GM12878 (cell line): ENCODE data around the gene PPFIA4.

Experiments used
- CTCF ChIP-seq, 3 experiments: IDR thresholded peaks in 2 of 3; conservative IDR thresholded peaks in 1 of 3; 2 replicates each; pipeline ENCODE4 v1.5.1; 2011; ENCODE audit warnings: low read depth in 3 of 3, low read length in 3 of 3, mild to moderate bottlenecking in 3 of 3, control low read depth in 2 of 3, moderate library complexity in 2 of 3, inconsistent platforms in 1 of 3, mixed read lengths in 1 of 3; ENCODE audit not compliant: control insufficient read depth in 2 of 3, insufficient read depth in 1 of 3; ENCODE audit errors: extremely low read depth in 1 of 3
- EZH2 ChIP-seq: IDR thresholded peaks from 2 replicates; pipeline ENCODE4 v1.6.1; 2012; ENCODE audit warnings: low read depth, mild to moderate bottlenecking, control low read depth, inconsistent platforms, low read length, borderline replicate concordance; ENCODE audit not compliant: control insufficient read depth
- GABPA ChIP-seq: IDR thresholded peaks from 2 replicates; pipeline ENCODE4 v1.6.1; 2014; ENCODE audit warnings: antibody characterized with exemption, low read depth, mild to moderate bottlenecking, inconsistent platforms
- JUND ChIP-seq: IDR thresholded peaks from 2 replicates; pipeline ENCODE4 v1.6.1; 2012; ENCODE audit warnings: low read depth, mild to moderate bottlenecking, low read length, improper control_type of control experiment, moderate library complexity
- NRF1 ChIP-seq: conservative IDR thresholded peaks from 2 replicates; pipeline ENCODE4 v1.6.1; 2011; ENCODE audit warnings: mild to moderate bottlenecking, low read depth, low read length, improper control_type of control experiment
- POLR2A ChIP-seq: IDR thresholded peaks from 2 replicates; pipeline ENCODE4 v1.6.1; 2011; ENCODE audit warnings: low read depth, mild to moderate bottlenecking, low read length
- POLR2AphosphoS5 ChIP-seq: IDR thresholded peaks from 2 replicates; pipeline ENCODE4 v1.6.1; 2011; ENCODE audit warnings: mild to moderate bottlenecking, low read length, inconsistent platforms
- SPI1 ChIP-seq: IDR thresholded peaks from 2 replicates; pipeline ENCODE4 v1.6.1; 2011; ENCODE audit warnings: low read depth, mild to moderate bottlenecking, low read length, moderate library complexity, borderline replicate concordance; ENCODE audit not compliant: insufficient read depth
- TCF7 ChIP-seq: IDR thresholded peaks from 2 replicates; pipeline ENCODE4 v1.6.1; 2014; ENCODE audit warnings: antibody characterized with exemption, borderline replicate concordance

GRCh38 chr1:203097001-203097400 lies 70.7 kb downstream of the PPFIA4 start:
- no peak for TF ChIP-seq CTCF (IDR thresholded peaks at IDR 0.05 in 2 of 3, conservative IDR thresholded peaks at IDR 0.05 in 1 of 3; ENCODE audit: control insufficient read depth in 2 of 3, extremely low read depth in 1 of 3, insufficient read depth in 1 of 3, low read depth in 3 of 3, low read length in 3 of 3)
- TF ChIP-seq GABPA = no peak
- no peak for TF ChIP-seq POLR2A
- TF ChIP-seq SPI1 = no peak
- TF ChIP-seq NRF1 = no peak
- no peak for TF ChIP-seq TCF7
- TF ChIP-seq EZH2 = no peak
- no peak for TF ChIP-seq POLR2AphosphoS5
- no peak for TF ChIP-seq JUND
